Measurements from ENCODE around the gene FBXO38. TPM values are rescaled to one million over a fixed set of nuclear protein-coding genes. Genes with fewer than 3 reads are reported as not detected.

FBXO38 gene, protein sequence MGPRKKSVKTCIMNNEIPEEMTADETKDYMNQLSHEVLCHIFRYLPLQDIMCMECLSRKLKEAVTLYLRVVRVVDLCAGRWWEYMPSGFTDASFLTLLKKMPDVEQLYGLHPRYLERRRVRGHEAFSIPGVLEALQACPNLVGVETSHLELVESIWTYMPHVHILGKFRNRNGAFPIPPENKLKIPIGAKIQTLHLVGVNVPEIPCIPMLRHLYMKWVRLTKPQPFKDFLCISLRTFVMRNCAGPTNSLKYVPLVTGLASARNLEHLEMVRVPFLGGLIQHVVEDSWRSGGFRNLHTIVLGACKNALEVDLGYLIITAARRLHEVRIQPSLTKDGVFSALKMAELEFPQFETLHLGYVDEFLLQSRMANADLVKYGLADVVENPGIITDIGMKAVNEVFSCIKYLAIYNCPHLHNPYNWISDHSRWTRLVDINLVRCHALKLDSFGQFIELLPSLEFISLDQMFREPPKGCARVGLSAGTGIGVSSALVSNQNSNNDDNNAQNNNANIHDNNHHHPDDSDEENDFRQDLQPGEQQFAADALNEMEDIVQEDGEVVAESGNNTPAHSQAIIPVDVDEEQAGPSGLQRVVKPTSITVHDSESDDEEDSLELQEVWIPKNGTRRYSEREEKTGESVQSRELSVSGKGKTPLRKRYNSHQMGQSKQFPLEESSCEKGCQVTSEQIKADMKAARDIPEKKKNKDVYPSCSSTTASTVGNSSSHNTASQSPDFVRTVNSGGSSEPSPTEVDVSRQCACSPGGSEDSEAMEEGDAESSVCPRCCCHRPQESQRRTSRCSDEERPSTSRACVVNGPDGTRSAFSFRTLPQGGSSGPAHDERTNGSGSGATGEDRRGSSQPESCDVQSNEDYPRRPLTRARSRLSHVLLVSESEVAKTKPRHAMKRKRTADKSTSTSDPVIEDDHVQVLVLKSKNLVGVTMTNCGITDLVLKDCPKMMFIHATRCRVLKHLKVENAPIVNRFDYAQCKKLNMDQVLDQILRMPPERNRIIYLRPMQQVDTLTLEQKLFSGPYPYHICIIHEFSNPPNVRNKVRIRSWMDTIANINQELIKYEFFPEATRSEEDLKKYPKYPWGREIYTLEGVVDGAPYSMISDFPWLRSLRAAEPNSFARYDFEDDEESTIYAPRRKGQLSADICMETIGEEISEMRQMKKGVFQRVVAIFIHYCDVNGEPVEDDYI
- total RNA-seq = 23.8 and 42.4 TPM in 2 replicates

DNA sequence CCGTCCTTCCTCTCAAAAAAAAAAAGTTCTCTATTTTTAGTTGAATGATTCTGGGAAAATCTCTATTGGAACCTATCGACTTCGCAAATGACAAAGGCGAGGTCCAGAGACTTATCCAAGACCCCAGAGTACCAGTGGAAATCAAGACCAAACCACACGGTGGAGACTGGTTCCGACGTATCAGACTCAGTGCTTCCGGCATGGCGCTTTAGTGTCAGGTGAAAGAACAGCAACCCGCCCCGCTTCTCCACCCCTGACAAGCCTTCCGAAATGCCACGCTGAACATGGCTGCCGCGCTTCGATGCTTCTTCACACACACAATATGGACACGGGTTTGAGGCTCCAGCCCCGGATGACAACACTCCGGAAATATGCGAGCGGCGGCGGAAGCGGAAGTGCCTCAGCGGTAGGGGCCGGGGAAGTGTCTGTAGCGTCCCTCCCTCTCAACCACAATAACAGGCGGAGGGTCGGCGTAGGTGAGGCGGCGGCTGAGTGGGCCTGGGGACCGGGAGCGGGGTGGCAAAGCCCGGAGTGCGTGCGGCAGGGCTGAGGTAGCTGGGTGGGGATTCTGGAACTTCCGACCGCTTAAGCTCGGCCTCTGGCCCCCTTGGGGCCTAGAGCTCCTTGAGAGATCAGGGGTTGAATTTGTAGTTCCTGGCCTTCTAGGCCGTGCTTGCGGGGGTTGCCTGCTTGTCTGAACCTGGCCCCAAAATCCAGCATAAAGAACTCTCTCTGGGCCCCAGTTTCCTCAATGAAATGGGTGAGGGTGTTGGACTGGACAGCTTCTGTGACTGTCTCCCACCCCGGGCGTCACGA, at the start of gene FBXO38:
Gene FBXO38, plus strand, starts transcription at position 395 of the 816 bp plus-strand sequence. CDS start 10,819 bp downstream, outside the sequence.

DNA sequence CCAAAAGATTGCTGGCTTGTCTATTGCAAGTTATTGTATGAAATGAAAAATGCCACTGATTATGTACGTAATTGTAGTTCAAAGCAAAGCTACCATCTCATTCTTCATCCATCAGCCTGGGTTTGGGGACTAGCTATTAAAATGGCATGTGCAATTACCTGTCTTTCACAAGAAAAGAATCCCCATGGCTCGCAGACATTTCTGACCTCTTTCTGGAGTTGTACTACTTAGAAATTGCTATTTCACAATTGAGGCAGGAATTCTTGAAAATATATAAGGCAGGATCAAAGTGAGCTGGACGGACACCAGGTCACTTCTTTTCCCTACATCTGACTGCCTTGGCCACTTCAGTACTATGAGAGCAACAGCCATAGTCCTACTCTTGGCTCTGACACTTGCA, 48.5 kb upstream of the FBXO38 start, which contains the start of gene SPINK9:
Gene SPINK9, plus strand, starts transcription at position 301 of the 400 bp plus-strand sequence. Its CDS starts 55 bp downstream, at position 356.

Other genes starting within 250 kb of the FBXO38 start
- gene SPINK14, start 215.4 kb upstream of the FBXO38 start, total RNA-seq = not detected in 2 replicates
- not detected in 2 replicates for gene SPINK6, start 180.9 kb upstream of the FBXO38 start, total RNA-seq
- not detected in 2 replicates for gene MARCOL, start 145.4 kb upstream of the FBXO38 start, total RNA-seq
- gene SPINK13, start 115.2 kb upstream of the FBXO38 start, total RNA-seq = not detected in 2 replicates
- gene SPINK7, start 71.5 kb upstream of the FBXO38 start, total RNA-seq = not detected in 2 replicates
- gene SPINK9, start 48.4 kb upstream of the FBXO38 start, total RNA-seq = not detected in 2 replicates